ENCODE results near the gene STK33.

GRCh38 chr11:8366316-8366715, 227.7 kb downstream of the STK33 start:
- TF ChIP-seq CTCF (IDR thresholded peaks at IDR 0.05) = no peak
- no peak for TF ChIP-seq POLR2AphosphoS5 (IDR thresholded peaks at IDR 0.05)
- TF ChIP-seq POLR2A (IDR thresholded peaks at IDR 0.05) = no peak
- no peak for TF ChIP-seq EP300 (IDR thresholded peaks at IDR 0.05)
